H1 (cell line): ENCODE measurements around the gene STRN. TPM values are rescaled to one million over a fixed set of nuclear protein-coding genes. Genes with fewer than 3 reads are reported as not detected.

Experiments
- CTCF ChIA-PET: fragments of 300-600 bp; sonication (Branson Sonifier 250); formaldehyde crosslinking; loops from one replicate; lab custom pipeline; 2021; ENCODE audit not compliant: partially characterized antibody; lab: Charles Lee
- POLR2A ChIA-PET: fragments of 300-600 bp; sonication (Branson Sonifier 250); formaldehyde crosslinking; loops from one replicate; lab custom pipeline; 2021; ENCODE audit warnings: inconsistent platforms; ENCODE audit not compliant: partially characterized antibody; lab: Charles Lee
- DNase-seq, 2 experiments: peaks; one replicate each; pipeline versions ENCODE4 v3.0.0 to v3.0.0-alpha.2; 2010 to 2022; ENCODE audit warnings: low spot score in 2 of 2, low read depth in 1 of 2, mixed read lengths in 1 of 2
- FAIRE-seq: peaks from 2 replicates; lab custom pipeline; 2011; peaks lifted over from hg19 to GRCh38; lab: Jason Lieb, UNC
- H2AFZ ChIP-seq: 2 replicates; pipeline ENCODE4 v1.8.1; 2012; ENCODE audit warnings: low read length, inconsistent platforms
- H2AK5ac ChIP-seq: 2 replicates; pipeline ENCODE4 v1.6.1; 2013; ENCODE audit warnings: low read depth, low read length
- H2BK120ac ChIP-seq: replicated peaks from 2 replicates; pipeline ENCODE3; 2013; ENCODE audit warnings: low read depth, low read length, inconsistent platforms
- H2BK12ac ChIP-seq: 2 replicates; pipeline ENCODE4 v1.6.1; 2013; ENCODE audit warnings: low read depth, low read length
- H2BK15ac ChIP-seq: 2 replicates; pipeline ENCODE4 v1.6.1; 2013; ENCODE audit warnings: low read length
- H2BK20ac ChIP-seq: 2 replicates; pipeline ENCODE4 v1.6.1; 2013; ENCODE audit warnings: low read length
- H2BK5ac ChIP-seq: 2 replicates; pipeline ENCODE4 v1.6.1; 2013; ENCODE audit warnings: low read depth, low read length
- H3K14ac ChIP-seq: 2 replicates; pipeline ENCODE4 v1.6.1; 2013; ENCODE audit warnings: inconsistent platforms; ENCODE audit not compliant: insufficient read length
- H3K18ac ChIP-seq: 2 replicates; pipeline ENCODE4 v1.6.1; 2013; ENCODE audit warnings: low read length; ENCODE audit errors: extremely low read depth
- H3K23ac ChIP-seq: 2 replicates; pipeline ENCODE4 v1.6.1; 2013; ENCODE audit warnings: inconsistent platforms; ENCODE audit not compliant: insufficient read length
- H3K23me2 ChIP-seq: 2 replicates; pipeline ENCODE4 v1.6.1; 2013; ENCODE audit warnings: low read depth, low read length
- H3K27ac ChIP-seq: 2 replicates; pipeline ENCODE4 v1.6.1; 2011; ENCODE audit warnings: low read depth, low read length, inconsistent platforms
- H3K27me3 ChIP-seq, 4 experiments: replicated peaks in 1 of 4; 1 replicate in 1 of 4; 2 replicates in 3 of 4; pipeline versions ENCODE4 v1.6.1 to v1.8.1; 2011 to 2013; ENCODE audit warnings: low read length in 3 of 4, mild to moderate bottlenecking in 3 of 4, inconsistent platforms in 2 of 4, mixed read lengths in 2 of 4, moderate library complexity in 1 of 4; ENCODE audit not compliant: control insufficient read depth in 3 of 4, insufficient read depth in 3 of 4; ENCODE audit errors: extremely low read depth in 1 of 4
- H3K36me3 ChIP-seq, 4 experiments: 2 replicates each; pipeline versions ENCODE4 v1.6.1 to v1.8.1; 2011 to 2013; ENCODE audit warnings: mild to moderate bottlenecking in 4 of 4, low read length in 3 of 4, moderate library complexity in 2 of 4, control low read depth in 1 of 4, inconsistent platforms in 1 of 4; ENCODE audit not compliant: insufficient read depth in 4 of 4, control insufficient read depth in 2 of 4
- H3K4ac ChIP-seq: replicated peaks from 2 replicates; pipeline ENCODE3; 2013; ENCODE audit warnings: low read length, low read depth, mixed read lengths, inconsistent platforms; ENCODE audit not compliant: insufficient read length
- H3K4me1 ChIP-seq, 4 experiments: replicated peaks in 1 of 4; 1 replicate in 1 of 4; 2 replicates in 3 of 4; pipeline versions ENCODE4 v1.6.1 to v1.8.1; 2011 to 2013; ENCODE audit warnings: low read length in 3 of 4, inconsistent platforms in 2 of 4, mixed read lengths in 1 of 4; ENCODE audit not compliant: insufficient read depth in 4 of 4, control insufficient read depth in 3 of 4
- H3K4me2 ChIP-seq, 2 experiments: 2 replicates each; pipeline versions ENCODE4 v1.6.1 to v1.8.1; 2011 to 2013; ENCODE audit warnings: low read depth in 2 of 2, low read length in 2 of 2, control low read depth in 1 of 2, inconsistent platforms in 1 of 2, mild to moderate bottlenecking in 1 of 2; ENCODE audit not compliant: insufficient read depth in 1 of 2
- H3K4me3 ChIP-seq, 4 experiments: fragments of 200-600, 300-600 bp in 1 of 4; sonication (generic), shearing (Covaris generic), sonication (Bioruptor Twin) in 1 of 4; 2 replicates each; pipeline versions ENCODE4 v1.5.1 to v1.8.1; 2011 to 2016; ENCODE audit warnings: low read length in 4 of 4, low read depth in 3 of 4, control low read depth in 2 of 4, inconsistent platforms in 2 of 4, mild to moderate bottlenecking in 2 of 4, mixed read lengths in 1 of 4, moderate library complexity in 1 of 4; ENCODE audit not compliant: insufficient read depth in 2 of 4; ENCODE audit errors: extremely low read depth in 1 of 4
- H3K56ac ChIP-seq: replicated peaks from 2 replicates; pipeline ENCODE3; 2013; ENCODE audit warnings: low read depth, mild to moderate bottlenecking, mixed read lengths, low read length, inconsistent platforms; ENCODE audit not compliant: insufficient read length
- H3K79me1 ChIP-seq: 2 replicates; pipeline ENCODE4 v1.6.1; 2013; ENCODE audit warnings: low read depth, low read length, control low read depth
- H3K79me2 ChIP-seq, 2 experiments: 2 replicates each; pipeline versions ENCODE4 v1.6.1 to v1.8.1; 2012 to 2013; ENCODE audit warnings: low read length in 2 of 2, mild to moderate bottlenecking in 2 of 2, inconsistent platforms in 1 of 2; ENCODE audit not compliant: insufficient read depth in 2 of 2, control insufficient read depth in 1 of 2
- H3K9ac ChIP-seq, 4 experiments: replicated peaks in 1 of 4; 1 replicate in 1 of 4; 2 replicates in 3 of 4; pipeline versions ENCODE4 v1.6.1 to v1.8.1; 2011 to 2013; ENCODE audit warnings: low read depth in 3 of 4, low read length in 3 of 4, control low read depth in 2 of 4, mild to moderate bottlenecking in 2 of 4, moderate library complexity in 2 of 4, inconsistent platforms in 1 of 4; ENCODE audit errors: extremely low read depth in 1 of 4
- H3K9me3 ChIP-seq, 2 experiments: 2 replicates each; pipeline versions ENCODE4 v1.6.1 to v1.8.1; 2012 to 2013; ENCODE audit warnings: mild to moderate bottlenecking in 2 of 2, moderate library complexity in 2 of 2, control low read depth in 1 of 2, inconsistent platforms in 1 of 2, low read depth in 1 of 2, low read length in 1 of 2, mixed read lengths in 1 of 2; ENCODE audit not compliant: insufficient read depth in 2 of 2
- H4K20me1 ChIP-seq, 2 experiments: replicated peaks in 1 of 2; 2 replicates each; pipeline versions ENCODE3 to v1.8.1; 2011 to 2013; ENCODE audit warnings: inconsistent platforms in 2 of 2, low read length in 2 of 2, mild to moderate bottlenecking in 1 of 2; ENCODE audit not compliant: insufficient read depth in 2 of 2, control insufficient read depth in 1 of 2
- H4K5ac ChIP-seq: 2 replicates; pipeline ENCODE4 v1.6.1; 2013; ENCODE audit warnings: low read length, low read depth, mixed read lengths, inconsistent platforms; ENCODE audit not compliant: insufficient read length
- H4K8ac ChIP-seq: 2 replicates; pipeline ENCODE4 v1.8.0; 2013; ENCODE audit warnings: mild to moderate bottlenecking, moderate library complexity, low read length, inconsistent platforms; ENCODE audit not compliant: insufficient read depth; ENCODE audit errors: extremely low read depth
- H4K91ac ChIP-seq: replicated peaks from 2 replicates; pipeline ENCODE3; 2013; ENCODE audit warnings: low read length, mixed read lengths, inconsistent platforms; ENCODE audit not compliant: insufficient read length
- ASH2L ChIP-seq: fragments of 200-600, 300-600 bp; sonication (generic); IDR thresholded peaks from one replicate; pipeline ENCODE4 v1.7.1; 2017; ENCODE audit warnings: low read length
- CTCF ChIP-seq, 3 experiments: IDR thresholded peaks; 1 replicate in 2 of 3; 2 replicates in 1 of 3; pipeline versions ENCODE4 v1.5.1 to v1.6.1; 2011; ENCODE audit warnings: low read length in 3 of 3, mild to moderate bottlenecking in 3 of 3, inconsistent platforms in 2 of 3, low read depth in 1 of 3, moderate library complexity in 1 of 3; ENCODE audit not compliant: insufficient read depth in 1 of 3; ENCODE audit errors: control extremely low read depth in 1 of 3
- HDAC2 ChIP-seq, 2 experiments: fragments of 300-600 bp in 1 of 2; sonication (generic) in 1 of 2; IDR thresholded peaks; 2 replicates each; pipeline ENCODE4 v1.6.1; 2011 to 2012; ENCODE audit warnings: low read depth in 2 of 2, low read length in 2 of 2, mild to moderate bottlenecking in 2 of 2, moderate library complexity in 2 of 2, borderline replicate concordance in 1 of 2, inconsistent platforms in 1 of 2
- KDM1A ChIP-seq: fragments of 200-600, 300-600 bp; sonication (generic); IDR thresholded peaks from 2 replicates; pipeline ENCODE4 v1.7.1; 2016; ENCODE audit warnings: mild to moderate bottlenecking, low read length, borderline replicate concordance
- KDM4A ChIP-seq: IDR thresholded peaks from one replicate; pipeline ENCODE4 v1.7.1; 2012; ENCODE audit warnings: low read depth, mild to moderate bottlenecking, moderate library complexity, low read length, inconsistent platforms; ENCODE audit not compliant: severe bottlenecking
- RBBP5 ChIP-seq: IDR thresholded peaks from 2 replicates; pipeline ENCODE4 v1.7.1; 2012; ENCODE audit warnings: low read depth, mild to moderate bottlenecking, inconsistent platforms, low read length, moderate library complexity, borderline replicate concordance
- SP4 ChIP-seq: IDR thresholded peaks from 2 replicates; pipeline ENCODE4 v1.6.1; 2012; ENCODE audit warnings: low read length, inconsistent platforms
- TBP ChIP-seq: IDR thresholded peaks from 2 replicates; pipeline ENCODE4 v1.6.1; 2011; ENCODE audit warnings: low read depth, low read length, improper control_type of control experiment
- WGBS, 2 experiments: shearing (Covaris generic) in 1 of 2; methylation state at CpG; one replicate each; pipeline versions ENCODE4 v1.1.6 to v1.1.7; 2013 to 2015; ENCODE audit warnings: low lambda C conversion rate in 2 of 2, mixed read lengths in 2 of 2, inconsistent platforms in 1 of 2, low coverage in 1 of 2, missing lambda C conversion rate in 1 of 2; ENCODE audit not compliant: insufficient replicate concordance in 2 of 2, insufficient coverage in 1 of 2, insufficient read length in 1 of 2; ENCODE audit errors: extremely low coverage in 1 of 2, missing lambda C conversion rate in 1 of 2; 5-methylcytosine and 5-hydroxymethylcytosine counted together
- polyA plus RNA-seq, 7 experiments: library from polyadenylated mRNA; depleted of rRNA in 3 of 7; stranded (reverse) in 5 of 7; unstranded in 2 of 7; fragments of >200 nt in 5 of 7; fragments of 200-250 nt in 2 of 7; gene quantifications; 1 replicate in 5 of 7; 2 replicates in 1 of 7; 4 replicates in 1 of 7; pipeline versions ENCODE4 v1.2.1 to v1.2.3, GENCODE V29; 2011 to 2013; ENCODE audit warnings: missing spikeins in 2 of 7, mixed read lengths in 2 of 7
- total RNA-seq: library from RNA; stranded (reverse); fragmentation: NEBNext Ultra II Directional; extraction: Animal tissue kit (Norgen Biotek cat#: 25700); gene quantifications from 2 replicates; pipeline ENCODE4 v1.2.1, GENCODE V29; 2021

Gene STRN
- total and polyA plus RNA-seq, 2 of the 8 experiments (the other 6 are each of a cell fraction or from before 2014, with no cell fraction given) = 8.3 to 47.0 TPM

- Histone ChIP-seq H3K4ac (peak overlapping the region; percentile 71), H3K4me1 (peaks cover 6 to 18% (median 13%) of the 10 kb centered on the region in 4 experiments), H3K56ac (peak overlapping the region; percentile 90), H3K36me3 (no peaks in the 10 kb centered on the region; a peak in 1 of 8 replicates), H3K4me2 (peak overlapping the region; percentile 82 to 86), H3K79me2 (peaks cover 0 to 39% of the 10 kb centered on the region in 2 experiments; a peak in 3 of 4 replicates), H3K79me1 (no peaks in the 10 kb centered on the region), H3K4me3 (peak overlapping the region; percentile 89 to 95 (median 92)), H4K91ac (peak overlapping the region; percentile 91), H3K9ac (peak overlapping the region; percentile 57 to 75 (median 70)), H2BK5ac (peak overlapping the region; percentile 95), H3K23ac (no peak overlapping the region), H2BK15ac (peak overlapping the region; percentile 88; the same call in 1 of the 2 replicates), H4K20me1 (no peaks in the 10 kb centered on the region), H3K9me3 (no peaks in the 10 kb centered on the region), H2AFZ (no peak overlapping the region), H2BK20ac (no peak overlapping the region), H3K23me2 (peaks cover 11% of the 10 kb centered on the region), H4K5ac (peak overlapping the region; percentile 85), H3K18ac (peak overlapping the region; percentile 98), H2BK120ac (peak overlapping the region; percentile 62), H2AK5ac (no peak overlapping the region; the same call in 1 of the 2 replicates), H4K8ac (peak overlapping the region; percentile 95; the same call in 1 of the 2 replicates), H3K27ac (peak overlapping the region; percentile 78; the same call in 1 of the 2 replicates), H3K27me3 (no peaks in the 10 kb centered on the region), H2BK12ac (peak overlapping the region; percentile 85), H3K14ac (peak overlapping the region; percentile 46)
- 6% methylated on average over 15 of the region's 42 CpGs; no CpG with 5 or more reads in 1 of the 2 experiments for WGBS, 2 experiments
- peak; percentile 53 to 83 for DNase-seq
- POLR2A ChIA-PET = interaction anchor here (0.8 to 1.6 kb wide), 4 partner anchors 10 to 62 kb away, joined by 3 to 7 read pairs (median 4); no protein-coding TSS in a partner anchor
- no peak for FAIRE-seq
- CTCF ChIA-PET = interaction anchor here (1.3 kb wide), 1 partner anchor 9 kb away, joined by 3 read pairs; no protein-coding TSS in a partner anchor
- TF ChIP-seq KDM4A (peak; percentile 18), RBBP5 (no peak; the same call in 1 of the 2 replicates), ASH2L (peak; percentile 99), KDM1A (0 out of 2 replicates have a peak, but pooled peaks have one; percentile 67), HDAC2 (IDR thresholded peaks at IDR 0.05; ENCODE audit: borderline replicate concordance in 1 of 2, low read depth in 2 of 2, low read length in 2 of 2) (0 out of 4 replicates have a peak, but pooled peaks of 1 of the 2 experiments have one; percentile 59), SP4 (no peak), TBP (peak; percentile 42; the same call in 1 of the 2 replicates), CTCF (IDR thresholded peaks at IDR 0.05; ENCODE audit: control extremely low read depth in 1 of 3, insufficient read depth in 1 of 3, low read depth in 1 of 3, low read length in 3 of 3) (no peak)
Observed at GRCh38 chr2:36965751-36966369, 476 bp downstream of the STRN start.
